ENCODE data around the gene ILF2. TPM values are rescaled to one million over a fixed set of nuclear protein-coding genes. Genes with fewer than 3 reads are reported as not detected.

ILF2 gene
- polyA plus RNA-seq, 4 donors = 273 to 319 (median 288) TPM

Other genes with a start within 250 kb of the ILF2 start
- gene S100A7, start 210.3 kb downstream of the ILF2 start, polyA plus RNA-seq (ENCODE audit: insufficient read length in 4 of 4) = under 1 TPM in 3 of 4 donors, not detected in 1; 0.32 to 0.87 (median 0.55) TPM
- gene S100A6, start 135.0 kb downstream of the ILF2 start, polyA plus RNA-seq (ENCODE audit: insufficient read length in 4 of 4) = 100 to 1,000 TPM; 184 to 308 (median 260) TPM
- gene S100A5, start 130.1 kb downstream of the ILF2 start, polyA plus RNA-seq (ENCODE audit: insufficient read length in 4 of 4) = 1 to 10 TPM in 2 of 4 donors, under 1 TPM in 2; 0.76 to 1.3 (median 1.1) TPM
- gene S100A4, start 125.2 kb downstream of the ILF2 start, polyA plus RNA-seq (ENCODE audit: insufficient read length in 4 of 4) = 10 to 100 TPM; 32.3 to 55.5 (median 47.8) TPM
- under 1 TPM in 3 of 4 donors, not detected in 1; 0.46 to 0.52 (median 0.47) TPM for gene S100A3, start 121.7 kb downstream of the ILF2 start, polyA plus RNA-seq (ENCODE audit: insufficient read length in 4 of 4)
- 1 to 10 TPM; 6.0 to 9.8 (median 8.9) TPM for gene S100A2, start 105.1 kb downstream of the ILF2 start, polyA plus RNA-seq (ENCODE audit: insufficient read length in 4 of 4)
- gene S100A16, start 57.9 kb downstream of the ILF2 start, polyA plus RNA-seq (ENCODE audit: insufficient read length in 4 of 4) = 100 to 1,000 TPM in 3 of 4 donors, 10 to 100 TPM in 1; 94.1 to 126 (median 109) TPM
- 10 to 100 TPM; 16.6 to 27.0 (median 22.6) TPM for gene S100A14, start 54.7 kb downstream of the ILF2 start, polyA plus RNA-seq (ENCODE audit: insufficient read length in 4 of 4)
- gene S100A13, start 43.5 kb downstream of the ILF2 start, polyA plus RNA-seq (ENCODE audit: insufficient read length in 4 of 4) = 100 to 1,000 TPM; 133 to 184 (median 160) TPM
- gene S100A1, start 42.6 kb downstream of the ILF2 start, polyA plus RNA-seq (ENCODE audit: insufficient read length in 4 of 4) = 10 to 100 TPM; 20.3 to 36.3 (median 23.9) TPM
- gene CHTOP, start 36.9 kb downstream of the ILF2 start, polyA plus RNA-seq (ENCODE audit: insufficient read length in 4 of 4) = 100 to 1,000 TPM; 116 to 159 (median 133) TPM
- 10 to 100 TPM; 50.0 to 59.6 (median 54.6) TPM for gene SNAPIN, start 12.3 kb downstream of the ILF2 start, polyA plus RNA-seq (ENCODE audit: insufficient read length in 4 of 4)
- gene NPR1, start 7.7 kb upstream of the ILF2 start, polyA plus RNA-seq (ENCODE audit: insufficient read length in 4 of 4) = 10 to 100 TPM; 62.7 to 74.5 (median 71.5) TPM
- gene INTS3, start 57.1 kb upstream of the ILF2 start, polyA plus RNA-seq (ENCODE audit: insufficient read length in 4 of 4) = 100 to 1,000 TPM in 2 of 4 donors, 10 to 100 TPM in 2; 77.5 to 158 (median 113) TPM
- gene SLC27A3, start 104.4 kb upstream of the ILF2 start, polyA plus RNA-seq (ENCODE audit: insufficient read length in 4 of 4) = 10 to 100 TPM; 29.3 to 41.5 (median 36.4) TPM